D721Med (cell line): ENCODE measurements around the gene KCNN3.

ENCODE experiments used
- DNase-seq: peaks from one replicate; pipeline ENCODE4 v3.0.0; 2011; ENCODE audit warnings: low spot score; ENCODE audit not compliant: insufficient read length
- FAIRE-seq: peaks from 2 replicates; lab custom pipeline; 2011; peaks lifted over from hg19 to GRCh38; lab: Jason Lieb, UNC
- CTCF ChIP-seq: IDR thresholded peaks from 2 replicates; pipeline ENCODE4 v1.5.1; 2012; ENCODE audit warnings: mild to moderate bottlenecking, control low read depth; ENCODE audit not compliant: insufficient read depth; ENCODE audit errors: missing control alignments

The KCNN3 gene

GRCh38 chr1:154832384-154832783 lies 37.7 kb downstream of the KCNN3 start:
- FAIRE-seq (no peak), DNase-seq (no peak)
- no peak for TF ChIP-seq CTCF

DNA sequence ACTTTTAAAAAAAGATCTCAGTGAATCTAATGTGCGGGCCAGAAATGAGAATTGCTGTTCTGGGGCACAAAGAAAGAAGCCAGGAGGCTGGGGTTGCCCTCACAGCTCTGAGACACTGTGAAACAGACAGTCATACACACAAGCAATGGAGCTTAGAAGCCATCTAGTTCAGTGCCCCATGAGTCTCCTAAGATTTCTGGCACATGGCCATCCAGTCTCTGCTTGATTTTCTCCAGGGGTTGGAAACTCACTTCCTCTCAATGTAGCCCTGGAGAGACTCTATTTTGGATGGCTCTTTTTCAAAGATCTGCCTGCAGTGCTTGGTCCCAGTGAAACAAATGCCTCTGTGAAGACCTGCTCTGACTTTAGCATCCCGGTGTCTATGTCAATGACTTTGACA lies 38.6 kb downstream of the KCNN3 start:
- TF ChIP-seq CTCF, result no peak
- DNase-seq (no peak), FAIRE-seq (no peak)

GRCh38 chr1:154829062-154829461 lies 41.0 kb downstream of the KCNN3 start:
- FAIRE-seq (no peak), DNase-seq (no peak)
- no peak for TF ChIP-seq CTCF

GRCh38 chr1:154824179-154825000 lies 45.7 kb downstream of the KCNN3 start:
- no peak for FAIRE-seq

DNA sequence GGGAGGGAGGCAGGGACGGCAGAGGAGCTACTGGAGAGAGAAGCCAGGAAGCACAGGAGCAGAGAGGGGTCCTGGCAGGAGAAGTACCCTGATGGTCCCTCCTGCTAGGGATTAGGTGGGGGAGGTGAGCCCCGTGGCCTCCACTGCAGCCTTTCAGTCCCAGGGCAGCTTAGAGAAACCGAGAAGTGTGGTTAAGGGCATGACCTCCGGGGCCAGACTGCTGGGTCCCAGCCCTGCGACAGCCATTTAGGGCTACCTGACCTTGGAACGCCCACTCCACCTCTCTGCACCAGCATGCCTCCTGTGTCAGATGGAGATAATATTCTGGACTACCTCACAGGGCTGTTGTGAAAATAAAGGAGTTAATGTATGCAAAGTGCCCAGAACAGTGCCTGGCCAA lies 47.4 kb downstream of the KCNN3 start:
- FAIRE-seq (no peak), DNase-seq (no peak)
- TF ChIP-seq CTCF, result no peak

More at GRCh38 chr1:154824179-154825000, 45.7 kb downstream of the KCNN3 start:
- DNase-seq, result no peak
- TF ChIP-seq CTCF, result no peak

- no peak for FAIRE-seq
- TF ChIP-seq CTCF, result no peak
These were observed 47.8 kb downstream of the KCNN3 start for GRCh38 chr1:154822233-154822632.

GRCh38 chr1:154821083-154821482 lies 49.0 kb downstream of the KCNN3 start:
- FAIRE-seq (no peak), DNase-seq (no peak)
- no peak for TF ChIP-seq CTCF

More at GRCh38 chr1:154822233-154822632, 47.8 kb downstream of the KCNN3 start:
- DNase-seq, result no peak
